H1 (cell line): ENCODE results near the gene SCAMP4. TPM values are rescaled to one million over a fixed set of nuclear protein-coding genes. Genes with fewer than 3 reads are reported as not detected.

Source experiments
- CTCF ChIA-PET: fragments of 300-600 bp; sonication (Branson Sonifier 250); formaldehyde crosslinking; loops from one replicate; lab custom pipeline; 2021; ENCODE audit not compliant: partially characterized antibody; lab: Charles Lee
- POLR2A ChIA-PET: fragments of 300-600 bp; sonication (Branson Sonifier 250); formaldehyde crosslinking; loops from one replicate; lab custom pipeline; 2021; ENCODE audit warnings: inconsistent platforms; ENCODE audit not compliant: partially characterized antibody; lab: Charles Lee
- DNase-seq, 2 experiments: peaks; one replicate each; pipeline versions ENCODE4 v3.0.0 to v3.0.0-alpha.2; 2010 to 2022; ENCODE audit warnings: low spot score in 2 of 2, low read depth in 1 of 2, mixed read lengths in 1 of 2
- FAIRE-seq: peaks from 2 replicates; lab custom pipeline; 2011; peaks lifted over from hg19 to GRCh38; lab: Jason Lieb, UNC
- H2AFZ ChIP-seq: 2 replicates; pipeline ENCODE4 v1.8.1; 2012; ENCODE audit warnings: low read length, inconsistent platforms
- H2AK5ac ChIP-seq: 2 replicates; pipeline ENCODE4 v1.6.1; 2013; ENCODE audit warnings: low read depth, low read length
- H2BK120ac ChIP-seq: replicated peaks from 2 replicates; pipeline ENCODE3; 2013; ENCODE audit warnings: low read depth, low read length, inconsistent platforms
- H2BK12ac ChIP-seq: 2 replicates; pipeline ENCODE4 v1.6.1; 2013; ENCODE audit warnings: low read depth, low read length
- H2BK15ac ChIP-seq: 2 replicates; pipeline ENCODE4 v1.6.1; 2013; ENCODE audit warnings: low read length
- H2BK20ac ChIP-seq: 2 replicates; pipeline ENCODE4 v1.6.1; 2013; ENCODE audit warnings: low read length
- H2BK5ac ChIP-seq: 2 replicates; pipeline ENCODE4 v1.6.1; 2013; ENCODE audit warnings: low read depth, low read length
- H3K14ac ChIP-seq: 2 replicates; pipeline ENCODE4 v1.6.1; 2013; ENCODE audit warnings: inconsistent platforms; ENCODE audit not compliant: insufficient read length
- H3K18ac ChIP-seq: 2 replicates; pipeline ENCODE4 v1.6.1; 2013; ENCODE audit warnings: low read length; ENCODE audit errors: extremely low read depth
- H3K23ac ChIP-seq: 2 replicates; pipeline ENCODE4 v1.6.1; 2013; ENCODE audit warnings: inconsistent platforms; ENCODE audit not compliant: insufficient read length
- H3K23me2 ChIP-seq: 2 replicates; pipeline ENCODE4 v1.6.1; 2013; ENCODE audit warnings: low read depth, low read length
- H3K27ac ChIP-seq: 2 replicates; pipeline ENCODE4 v1.6.1; 2011; ENCODE audit warnings: low read depth, low read length, inconsistent platforms
- H3K27me3 ChIP-seq, 4 experiments: replicated peaks in 1 of 4; 1 replicate in 1 of 4; 2 replicates in 3 of 4; pipeline versions ENCODE4 v1.6.1 to v1.8.1; 2011 to 2013; ENCODE audit warnings: low read length in 3 of 4, mild to moderate bottlenecking in 3 of 4, inconsistent platforms in 2 of 4, mixed read lengths in 2 of 4, moderate library complexity in 1 of 4; ENCODE audit not compliant: control insufficient read depth in 3 of 4, insufficient read depth in 3 of 4; ENCODE audit errors: extremely low read depth in 1 of 4
- H3K36me3 ChIP-seq, 4 experiments: 2 replicates each; pipeline versions ENCODE4 v1.6.1 to v1.8.1; 2011 to 2013; ENCODE audit warnings: mild to moderate bottlenecking in 4 of 4, low read length in 3 of 4, moderate library complexity in 2 of 4, control low read depth in 1 of 4, inconsistent platforms in 1 of 4; ENCODE audit not compliant: insufficient read depth in 4 of 4, control insufficient read depth in 2 of 4
- H3K4ac ChIP-seq: replicated peaks from 2 replicates; pipeline ENCODE3; 2013; ENCODE audit warnings: low read length, low read depth, mixed read lengths, inconsistent platforms; ENCODE audit not compliant: insufficient read length
- H3K4me1 ChIP-seq, 4 experiments: replicated peaks in 1 of 4; 1 replicate in 1 of 4; 2 replicates in 3 of 4; pipeline versions ENCODE4 v1.6.1 to v1.8.1; 2011 to 2013; ENCODE audit warnings: low read length in 3 of 4, inconsistent platforms in 2 of 4, mixed read lengths in 1 of 4; ENCODE audit not compliant: insufficient read depth in 4 of 4, control insufficient read depth in 3 of 4
- H3K4me2 ChIP-seq, 2 experiments: 2 replicates each; pipeline versions ENCODE4 v1.6.1 to v1.8.1; 2011 to 2013; ENCODE audit warnings: low read depth in 2 of 2, low read length in 2 of 2, control low read depth in 1 of 2, inconsistent platforms in 1 of 2, mild to moderate bottlenecking in 1 of 2; ENCODE audit not compliant: insufficient read depth in 1 of 2
- H3K4me3 ChIP-seq, 4 experiments: fragments of 200-600, 300-600 bp in 1 of 4; sonication (generic), shearing (Covaris generic), sonication (Bioruptor Twin) in 1 of 4; 2 replicates each; pipeline versions ENCODE4 v1.5.1 to v1.8.1; 2011 to 2016; ENCODE audit warnings: low read length in 4 of 4, low read depth in 3 of 4, control low read depth in 2 of 4, inconsistent platforms in 2 of 4, mild to moderate bottlenecking in 2 of 4, mixed read lengths in 1 of 4, moderate library complexity in 1 of 4; ENCODE audit not compliant: insufficient read depth in 2 of 4; ENCODE audit errors: extremely low read depth in 1 of 4
- H3K56ac ChIP-seq: replicated peaks from 2 replicates; pipeline ENCODE3; 2013; ENCODE audit warnings: low read depth, mild to moderate bottlenecking, mixed read lengths, low read length, inconsistent platforms; ENCODE audit not compliant: insufficient read length
- H3K79me1 ChIP-seq: 2 replicates; pipeline ENCODE4 v1.6.1; 2013; ENCODE audit warnings: low read depth, low read length, control low read depth
- H3K79me2 ChIP-seq, 2 experiments: 2 replicates each; pipeline versions ENCODE4 v1.6.1 to v1.8.1; 2012 to 2013; ENCODE audit warnings: low read length in 2 of 2, mild to moderate bottlenecking in 2 of 2, inconsistent platforms in 1 of 2; ENCODE audit not compliant: insufficient read depth in 2 of 2, control insufficient read depth in 1 of 2
- H3K9ac ChIP-seq, 4 experiments: replicated peaks in 1 of 4; 1 replicate in 1 of 4; 2 replicates in 3 of 4; pipeline versions ENCODE4 v1.6.1 to v1.8.1; 2011 to 2013; ENCODE audit warnings: low read depth in 3 of 4, low read length in 3 of 4, control low read depth in 2 of 4, mild to moderate bottlenecking in 2 of 4, moderate library complexity in 2 of 4, inconsistent platforms in 1 of 4; ENCODE audit errors: extremely low read depth in 1 of 4
- H3K9me3 ChIP-seq, 2 experiments: 2 replicates each; pipeline versions ENCODE4 v1.6.1 to v1.8.1; 2012 to 2013; ENCODE audit warnings: mild to moderate bottlenecking in 2 of 2, moderate library complexity in 2 of 2, control low read depth in 1 of 2, inconsistent platforms in 1 of 2, low read depth in 1 of 2, low read length in 1 of 2, mixed read lengths in 1 of 2; ENCODE audit not compliant: insufficient read depth in 2 of 2
- H4K20me1 ChIP-seq, 2 experiments: replicated peaks in 1 of 2; 2 replicates each; pipeline versions ENCODE3 to v1.8.1; 2011 to 2013; ENCODE audit warnings: inconsistent platforms in 2 of 2, low read length in 2 of 2, mild to moderate bottlenecking in 1 of 2; ENCODE audit not compliant: insufficient read depth in 2 of 2, control insufficient read depth in 1 of 2
- H4K5ac ChIP-seq: 2 replicates; pipeline ENCODE4 v1.6.1; 2013; ENCODE audit warnings: low read length, low read depth, mixed read lengths, inconsistent platforms; ENCODE audit not compliant: insufficient read length
- H4K8ac ChIP-seq: 2 replicates; pipeline ENCODE4 v1.8.0; 2013; ENCODE audit warnings: mild to moderate bottlenecking, moderate library complexity, low read length, inconsistent platforms; ENCODE audit not compliant: insufficient read depth; ENCODE audit errors: extremely low read depth
- H4K91ac ChIP-seq: replicated peaks from 2 replicates; pipeline ENCODE3; 2013; ENCODE audit warnings: low read length, mixed read lengths, inconsistent platforms; ENCODE audit not compliant: insufficient read length
- BCL11A ChIP-seq, 2 experiments: IDR thresholded peaks; one replicate each; pipeline ENCODE4 v1.6.1; 2011; ENCODE audit warnings: low read depth in 2 of 2, low read length in 2 of 2, mild to moderate bottlenecking in 2 of 2
- CTBP2 ChIP-seq: IDR thresholded peaks from 2 replicates; pipeline ENCODE4 v1.7.0; 2011; ENCODE audit warnings: borderline replicate concordance, mild to moderate bottlenecking, moderate library complexity, mixed read lengths, low read length; ENCODE audit not compliant: insufficient read depth, insufficient read length
- HDAC2 ChIP-seq, 2 experiments: fragments of 300-600 bp in 1 of 2; sonication (generic) in 1 of 2; IDR thresholded peaks; 2 replicates each; pipeline ENCODE4 v1.6.1; 2011 to 2012; ENCODE audit warnings: low read depth in 2 of 2, low read length in 2 of 2, mild to moderate bottlenecking in 2 of 2, moderate library complexity in 2 of 2, borderline replicate concordance in 1 of 2, inconsistent platforms in 1 of 2
- KDM1A ChIP-seq: fragments of 200-600, 300-600 bp; sonication (generic); IDR thresholded peaks from 2 replicates; pipeline ENCODE4 v1.7.1; 2016; ENCODE audit warnings: mild to moderate bottlenecking, low read length, borderline replicate concordance
- RAD21 ChIP-seq, 2 experiments: IDR thresholded peaks in 1 of 2; conservative IDR thresholded peaks in 1 of 2; 2 replicates each; pipeline ENCODE4 v1.6.1; 2011; ENCODE audit warnings: low read depth in 2 of 2, low read length in 2 of 2, improper control_type of control experiment in 1 of 2, inconsistent platforms in 1 of 2, mild to moderate bottlenecking in 1 of 2, moderate library complexity in 1 of 2
- RXRA ChIP-seq: IDR thresholded peaks from 2 replicates; pipeline ENCODE4 v1.6.1; 2011; ENCODE audit warnings: low read depth, mild to moderate bottlenecking, low read length, moderate library complexity; ENCODE audit not compliant: insufficient read depth
- SUZ12 ChIP-seq: fragments of 200-600 bp; sonication (generic); IDR thresholded peaks from 2 replicates; pipeline ENCODE4 v1.6.1; 2012; ENCODE audit warnings: mild to moderate bottlenecking, inconsistent platforms, low read length, moderate library complexity, mixed read lengths
- TBP ChIP-seq: IDR thresholded peaks from 2 replicates; pipeline ENCODE4 v1.6.1; 2011; ENCODE audit warnings: low read depth, low read length, improper control_type of control experiment
- TEAD4 ChIP-seq: IDR thresholded peaks from 2 replicates; pipeline ENCODE4 v1.6.1; 2012; ENCODE audit warnings: low read depth, low read length, inconsistent platforms, mixed read lengths
- YY1 ChIP-seq: IDR thresholded peaks from 2 replicates; pipeline ENCODE4 v1.6.1; 2011; ENCODE audit warnings: low read depth, mild to moderate bottlenecking, low read length
- WGBS, 2 experiments: shearing (Covaris generic) in 1 of 2; methylation state at CpG; one replicate each; pipeline versions ENCODE4 v1.1.6 to v1.1.7; 2013 to 2015; ENCODE audit warnings: low lambda C conversion rate in 2 of 2, mixed read lengths in 2 of 2, inconsistent platforms in 1 of 2, low coverage in 1 of 2, missing lambda C conversion rate in 1 of 2; ENCODE audit not compliant: insufficient replicate concordance in 2 of 2, insufficient coverage in 1 of 2, insufficient read length in 1 of 2; ENCODE audit errors: extremely low coverage in 1 of 2, missing lambda C conversion rate in 1 of 2; 5-methylcytosine and 5-hydroxymethylcytosine counted together
- polyA plus RNA-seq, 7 experiments: library from polyadenylated mRNA; depleted of rRNA in 3 of 7; stranded (reverse) in 5 of 7; unstranded in 2 of 7; fragments of >200 nt in 5 of 7; fragments of 200-250 nt in 2 of 7; gene quantifications; 1 replicate in 5 of 7; 2 replicates in 1 of 7; 4 replicates in 1 of 7; pipeline versions ENCODE4 v1.2.1 to v1.2.3, GENCODE V29; 2011 to 2013; ENCODE audit warnings: missing spikeins in 2 of 7, mixed read lengths in 2 of 7
- total RNA-seq: library from RNA; stranded (reverse); fragmentation: NEBNext Ultra II Directional; extraction: Animal tissue kit (Norgen Biotek cat#: 25700); gene quantifications from 2 replicates; pipeline ENCODE4 v1.2.1, GENCODE V29; 2021

Gene SCAMP4
- total and polyA plus RNA-seq, 2 of the 8 experiments (the other 6 are each of a cell fraction or from before 2014, with no cell fraction given) = 17.1 to 61.4 TPM

DNA sequence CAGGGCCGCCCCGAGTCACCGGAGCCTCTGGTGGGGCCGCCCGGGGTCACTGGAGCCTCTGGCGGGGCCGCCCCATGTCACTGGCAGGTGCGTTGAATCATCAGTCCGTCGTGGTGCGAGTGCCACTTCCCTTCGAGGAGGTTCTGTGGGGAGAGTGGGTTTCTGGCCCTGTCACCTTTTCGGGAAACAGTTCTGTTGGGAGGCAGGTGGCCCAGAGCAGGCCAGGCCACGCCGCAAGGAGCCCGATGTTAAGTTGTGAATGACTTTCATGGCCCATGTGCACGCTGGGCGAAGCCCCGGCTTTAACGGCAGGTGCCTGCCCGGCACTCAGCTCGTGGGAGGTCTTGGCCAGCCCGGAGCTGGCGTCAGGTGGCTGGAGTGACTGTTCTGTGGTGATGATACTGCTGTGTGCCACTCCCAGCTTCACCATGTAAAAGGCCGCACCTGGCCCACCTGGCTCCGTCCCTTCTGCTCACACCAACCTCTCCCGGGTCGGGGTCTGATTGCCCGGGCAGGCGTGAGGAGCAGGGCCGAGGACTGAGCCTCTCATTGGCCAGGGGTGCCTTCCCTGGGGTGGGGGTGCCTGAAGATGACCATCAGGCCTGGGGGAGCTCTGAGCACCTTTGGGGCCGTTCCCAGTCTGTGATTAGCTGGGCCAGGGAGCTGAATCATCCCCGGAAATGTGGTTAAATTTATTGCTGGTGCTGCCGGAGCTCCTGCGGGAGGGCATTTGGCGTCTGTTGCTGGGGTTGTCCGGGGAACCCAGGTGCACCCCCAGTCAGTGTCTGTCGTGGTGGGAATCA is 65.0 kb downstream of the SCAMP4 start:
- WGBS, 2 experiments = 93% methylated on average over 33 of the region's 38 CpGs; no CpG with 5 or more reads in 1 of the 2 experiments
- POLR2A ChIA-PET = interaction anchor here (0.8 kb wide), 1 partner anchor 37 kb away, joined by 3 read pairs; no protein-coding TSS in a partner anchor
- Histone ChIP-seq H2BK20ac (no peak overlapping the region), H3K23ac (no peak overlapping the region), H2BK120ac (no peak overlapping the region), H3K4me3 (no peak overlapping the region), H3K79me1 (peaks cover 20% of the 10 kb centered on the region), H2AFZ (no peak overlapping the region), H2BK12ac (no peak overlapping the region), H4K20me1 (peaks cover 16 to 47% of the 10 kb centered on the region in 2 experiments), H2AK5ac (no peak overlapping the region), H3K4ac (no peak overlapping the region), H3K18ac (no peak overlapping the region), H3K27ac (no peak overlapping the region), H3K4me1 (no peaks in the 10 kb centered on the region), H2BK15ac (no peak overlapping the region), H3K56ac (no peak overlapping the region), H3K23me2 (no peaks in the 10 kb centered on the region), H4K91ac (no peak overlapping the region), H2BK5ac (no peak overlapping the region), H3K27me3 (no peaks in the 10 kb centered on the region), H4K5ac (no peak overlapping the region), H3K36me3 (peaks cover 2 to 17% (median 8%) of the 10 kb centered on the region in 4 experiments; a peak in 5 of 8 replicates), H3K4me2 (no peak overlapping the region), H3K9ac (no peak overlapping the region), H4K8ac (no peak overlapping the region; the same call in 1 of the 2 replicates), H3K14ac (no peak overlapping the region), H3K9me3 (no peaks in the 10 kb centered on the region), H3K79me2 (peaks cover 5 to 52% of the 10 kb centered on the region in 2 experiments; a peak in 3 of 4 replicates)
- no peak for DNase-seq
- TF ChIP-seq RAD21 (IDR thresholded peaks at IDR 0.05 in 1 of 2, conservative IDR thresholded peaks at IDR 0.05 in 1 of 2; ENCODE audit: low read depth in 2 of 2, low read length in 2 of 2) = no peak
- no peak for TF ChIP-seq RXRA
- no peak for TF ChIP-seq TEAD4
- TF ChIP-seq TBP = no peak
- TF ChIP-seq BCL11A (IDR thresholded peaks at IDR 0.05; ENCODE audit: low read depth in 2 of 2, low read length in 2 of 2) = no peak
- TF ChIP-seq HDAC2 (IDR thresholded peaks at IDR 0.05; ENCODE audit: borderline replicate concordance in 1 of 2, low read depth in 2 of 2, low read length in 2 of 2) = no peak
- no peak for TF ChIP-seq CTBP2
- no peak for TF ChIP-seq KDM1A
- TF ChIP-seq YY1 = no peak
- TF ChIP-seq SUZ12 = no peak
- CTCF ChIA-PET = interaction anchor here (0.7 to 4.2 kb wide), 2 partner anchors 24 to 69 kb away, joined by 3 to 13 read pairs; no protein-coding TSS in a partner anchor
- FAIRE-seq = no peak
